Adipose tissue (tissue), 3 donors: ENCODE data around the gene CERS3. TPM values are rescaled to one million over a fixed set of nuclear protein-coding genes. Genes with fewer than 3 reads are reported as not detected.

Experiments
- H3K27ac ChIP-seq: one replicate; pipeline ENCODE4 v1.5.1; 2013; ENCODE audit warnings: low read depth, low read length
- WGBS, 3 donors: extraction: QIAGEN DNeasy Blood & Tissue Kit; methylation state at CpG; one replicate each; pipeline ENCODE4 v1.1.7; 2013; 5-methylcytosine and 5-hydroxymethylcytosine counted together
- polyA plus RNA-seq, 3 donors: library from polyadenylated mRNA; stranded (reverse); fragments of 200-250 nt; gene quantifications; one replicate each; pipeline ENCODE4 v1.2.3, GENCODE V29; 2013
- donor health status: healthy with polysubstance abuse.
- donor health status: Bipolar disorder and iron deficiency.
- donor health status: healthy.

The CERS3 gene
- polyA plus RNA-seq, 3 donors: 0.02 to 0.12 TPM; not detected in 1

DNA sequence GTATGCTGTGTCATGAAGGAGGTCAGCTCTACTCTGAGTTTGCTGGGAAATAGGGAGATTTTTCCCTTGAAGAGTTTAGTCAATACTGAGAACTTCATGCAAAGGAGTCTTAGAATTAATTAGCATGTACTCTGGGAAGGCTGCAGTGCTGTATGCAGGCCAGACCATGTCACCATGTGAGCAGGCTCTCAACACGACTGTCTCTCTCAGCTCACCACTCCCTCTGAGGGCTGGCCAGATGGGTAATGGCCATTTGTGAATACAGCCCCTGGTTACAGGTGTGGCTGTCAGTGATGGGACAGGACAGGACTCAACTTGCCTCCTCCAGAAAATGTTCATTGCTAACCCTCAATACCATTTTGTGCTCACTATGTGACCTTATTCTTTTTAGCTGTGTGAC lies 5.1 kb upstream of the CERS3 start:
- WGBS, 3 donors: 50 to 54% (median 54%) methylated on average over 1 of the region's 1 CpG
- no peak overlapping the region for H3K27ac ChIP-seq

DNA sequence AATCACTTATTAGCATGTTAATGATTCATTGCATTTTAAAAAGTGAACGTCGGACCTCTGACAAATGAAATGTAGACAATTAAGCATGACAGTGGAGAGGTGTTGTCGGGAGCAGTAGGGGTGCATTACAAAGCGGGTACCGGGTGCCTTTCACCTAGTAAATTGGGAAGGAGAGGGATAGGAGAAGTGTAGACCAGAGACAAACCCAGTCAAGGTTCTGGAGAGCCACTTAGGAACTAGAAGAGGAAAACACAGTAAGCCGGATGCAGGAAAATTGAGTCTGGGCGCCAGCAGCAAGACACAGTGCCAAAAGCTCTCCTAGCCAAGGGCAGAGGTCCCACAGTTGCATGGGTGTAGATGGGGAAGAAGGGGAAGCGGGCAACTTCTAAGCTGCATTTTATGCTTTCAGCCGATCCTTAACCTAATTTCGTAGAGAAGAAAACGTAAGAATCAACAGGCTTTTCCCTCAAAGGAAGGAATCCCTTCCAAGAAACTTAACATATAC lies 3.1 kb upstream of the CERS3 start:
- H3K27ac ChIP-seq: no peak overlapping the region
- WGBS, 3 donors: 63 to 76% (median 73%) methylated on average over 11 of the region's 11 CpGs

DNA sequence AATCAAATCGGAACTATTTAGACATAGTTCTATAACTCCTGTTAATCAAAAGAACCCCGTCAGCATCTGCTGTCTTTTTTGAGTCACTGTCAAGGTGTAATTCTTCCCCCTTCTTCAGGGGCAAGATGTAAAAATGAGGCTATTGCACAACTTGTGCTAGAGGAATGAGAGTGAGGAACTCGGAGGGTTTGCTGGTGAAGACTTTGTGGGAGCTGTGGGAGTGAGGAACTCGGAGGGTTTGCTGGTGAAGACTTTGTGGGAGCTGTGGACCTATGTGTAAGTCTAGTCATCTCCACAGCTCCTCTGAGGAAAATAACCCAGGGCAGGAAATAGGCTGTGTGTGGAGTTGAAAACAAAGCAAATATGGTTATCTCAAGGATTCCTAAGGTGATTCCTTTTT lies 2.5 kb upstream of the CERS3 start:
- WGBS, 3 donors: 73 to 79% (median 77%) methylated on average over 4 of the region's 4 CpGs
- no peak overlapping the region for H3K27ac ChIP-seq

DNA sequence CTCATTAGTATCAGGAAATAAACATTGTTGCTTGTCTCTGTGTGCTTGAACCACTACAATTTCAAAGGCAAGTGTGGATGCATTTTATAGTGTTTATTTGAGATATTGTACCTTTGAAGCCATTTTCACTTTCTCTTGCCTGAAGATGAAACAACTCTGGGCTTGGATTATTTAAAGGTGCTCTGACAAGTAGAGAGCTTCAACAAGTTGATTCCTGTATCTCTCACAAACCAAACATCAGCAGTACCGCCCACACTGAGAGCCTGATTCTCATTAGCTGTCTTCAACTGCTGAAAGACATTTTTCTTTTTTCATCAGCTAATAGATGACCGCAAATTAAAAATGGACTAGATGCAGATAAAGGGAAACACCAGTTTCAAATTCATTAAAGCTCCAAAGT lies 806 bp upstream of the CERS3 start:
- 73 to 95% (median 93%) methylated on average over 2 of the region's 2 CpGs for WGBS, 3 donors
- no peak overlapping the region for H3K27ac ChIP-seq

DNA sequence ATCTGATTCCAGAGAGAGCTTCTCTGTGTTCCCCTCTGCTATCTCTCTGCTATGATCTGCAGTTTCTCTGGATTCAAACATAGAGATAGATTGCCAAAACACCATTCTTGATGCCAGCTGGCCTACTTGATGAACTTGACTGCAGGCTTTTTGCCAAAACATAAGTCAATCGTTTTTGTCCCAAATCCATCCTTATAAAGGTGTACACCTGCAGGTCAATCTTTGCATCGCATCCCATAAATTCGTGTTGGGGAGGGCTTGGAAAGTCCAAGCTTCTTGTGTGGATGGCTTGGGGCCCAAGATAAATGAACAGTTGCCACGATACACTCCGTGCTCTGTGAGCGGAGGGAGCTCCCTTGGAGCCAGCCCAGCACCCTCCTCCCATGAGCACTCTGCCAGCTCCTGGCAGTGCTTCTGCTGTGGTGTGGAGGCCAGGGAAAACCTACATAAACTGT lies 2.7 kb downstream of the CERS3 start:
- 28 to 52% (median 45%) methylated on average over 6 of the region's 6 CpGs for WGBS, 3 donors
- H3K27ac ChIP-seq: no peak overlapping the region

DNA sequence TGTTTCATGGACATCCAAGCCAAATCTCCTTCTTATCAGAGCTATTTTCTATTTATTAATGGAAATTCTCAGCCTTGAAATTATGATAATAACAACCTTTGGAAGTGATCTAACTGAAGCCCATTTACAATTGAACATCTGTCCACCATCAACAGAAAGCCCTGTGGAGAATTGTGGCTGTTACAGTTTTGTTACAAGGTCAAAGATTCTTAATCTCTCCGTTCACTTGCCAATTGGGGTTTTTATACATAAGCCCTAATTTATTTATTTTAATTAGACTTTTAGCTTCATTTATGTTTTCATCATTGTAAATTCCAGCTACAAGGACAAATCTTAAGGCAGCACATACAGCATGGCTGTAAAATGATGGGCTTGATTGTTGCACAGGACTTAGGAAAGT lies 3.3 kb downstream of the CERS3 start:
- H3K27ac ChIP-seq: no peak overlapping the region
- 45 to 68% (median 59%) methylated on average over 1 of the region's 1 CpG for WGBS, 3 donors

DNA sequence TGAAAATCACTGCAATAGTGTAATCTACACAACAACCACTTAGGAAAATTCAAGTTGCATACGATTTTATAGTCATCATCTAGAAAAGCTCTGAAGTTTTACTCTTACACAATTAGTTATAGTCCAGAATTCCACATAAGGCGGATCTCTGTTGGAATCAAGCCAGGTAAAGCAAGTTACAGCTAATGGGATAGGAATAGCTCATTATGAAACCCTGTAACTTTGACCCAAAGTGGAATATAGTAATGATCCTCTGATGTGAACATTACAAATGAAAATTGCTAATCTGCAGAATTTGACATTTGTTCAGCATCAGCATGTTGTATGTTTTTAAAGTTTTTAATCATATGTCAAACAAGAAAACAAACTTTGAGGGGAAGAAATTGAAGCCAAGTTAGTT lies 4.4 kb downstream of the CERS3 start:
- H3K27ac ChIP-seq: no peak overlapping the region
- WGBS, 3 donors: 49 to 78% (median 60%) methylated on average over 2 of the region's 2 CpGs

DNA sequence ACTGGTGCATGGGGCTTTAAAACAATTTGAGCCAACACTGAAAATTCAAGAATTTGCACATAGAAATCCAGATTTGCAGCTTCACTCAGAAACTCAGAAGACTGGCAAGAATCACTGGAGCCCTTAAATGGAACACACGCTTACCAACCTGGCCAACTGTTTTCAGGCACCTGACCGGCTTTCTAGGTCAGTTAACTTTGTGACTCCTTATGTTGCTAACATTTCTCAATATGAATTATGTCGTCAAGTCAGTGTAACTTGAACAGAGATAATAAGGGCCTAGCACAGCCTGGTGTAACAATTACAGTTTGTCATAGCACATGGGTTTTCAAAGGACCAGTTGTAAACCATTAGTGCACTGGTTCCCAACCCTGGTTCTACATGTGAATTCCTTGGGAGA lies 6.8 kb downstream of the CERS3 start:
- H3K27ac ChIP-seq: no peak overlapping the region
- WGBS, 3 donors: 82 to 94% (median 85%) methylated on average over 3 of the region's 3 CpGs

DNA sequence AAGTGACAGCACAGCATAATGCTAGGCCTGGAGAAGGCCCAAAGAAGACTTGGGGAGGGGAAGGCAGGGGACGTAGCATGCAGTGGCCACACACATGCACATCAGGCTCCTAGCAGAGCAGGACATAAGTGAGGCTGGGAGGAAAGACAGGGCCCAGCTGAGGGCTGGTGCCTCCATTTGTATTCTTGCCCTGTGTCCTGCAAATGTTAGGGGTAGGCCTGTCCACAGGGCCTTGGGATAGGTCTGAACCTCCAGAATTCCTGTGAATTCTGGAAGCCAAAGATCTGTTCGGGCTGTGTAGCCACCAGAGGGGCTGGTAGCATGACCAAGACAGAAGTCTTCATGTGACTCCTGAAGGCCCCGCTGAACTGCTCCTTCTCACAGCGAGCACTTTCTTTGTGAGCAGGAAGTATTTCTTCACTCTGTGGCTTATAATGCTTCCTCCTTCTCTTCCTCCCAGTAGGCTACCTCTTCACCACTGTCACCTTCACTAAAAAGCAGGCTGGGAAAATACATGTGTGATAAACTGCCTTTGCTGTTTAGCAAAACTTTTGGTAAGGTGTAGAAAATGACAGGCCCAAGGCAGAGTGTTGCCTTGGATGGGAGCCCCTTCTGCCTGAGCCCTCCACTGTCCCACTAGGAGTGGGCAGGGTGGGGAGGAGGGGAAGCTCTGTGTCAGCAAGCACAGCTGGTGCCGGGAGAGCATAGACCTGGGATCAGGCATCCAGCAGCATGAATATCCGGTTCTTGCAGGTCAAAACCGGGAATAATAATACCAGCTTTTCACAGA lies 8.4 kb downstream of the CERS3 start:
- H3K27ac ChIP-seq: no peak overlapping the region
- WGBS, 3 donors: 52 to 76% (median 54%) methylated on average over 7 of the region's 7 CpGs

DNA sequence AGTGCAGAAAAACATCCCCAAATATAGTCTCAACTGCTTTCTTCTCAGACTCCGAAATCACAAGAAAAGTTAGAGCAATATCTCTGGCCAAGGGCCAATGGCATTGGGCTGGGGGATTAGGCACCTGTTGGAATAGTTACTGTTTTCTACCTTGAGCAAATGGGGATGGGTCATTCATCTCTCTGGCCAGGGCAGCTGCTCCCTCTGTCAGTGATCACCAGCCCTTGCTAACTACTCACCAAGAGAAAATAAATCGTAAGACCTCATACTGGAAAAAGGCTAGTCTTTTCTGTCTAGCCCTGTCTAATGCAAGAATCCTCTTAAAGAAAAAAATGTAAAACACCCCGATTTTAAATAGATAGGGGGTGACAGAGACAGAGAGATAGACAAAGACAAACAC lies 10.9 kb downstream of the CERS3 start:
- WGBS, 3 donors: 50 to 70% (median 62%) methylated on average over 3 of the region's 3 CpGs

DNA sequence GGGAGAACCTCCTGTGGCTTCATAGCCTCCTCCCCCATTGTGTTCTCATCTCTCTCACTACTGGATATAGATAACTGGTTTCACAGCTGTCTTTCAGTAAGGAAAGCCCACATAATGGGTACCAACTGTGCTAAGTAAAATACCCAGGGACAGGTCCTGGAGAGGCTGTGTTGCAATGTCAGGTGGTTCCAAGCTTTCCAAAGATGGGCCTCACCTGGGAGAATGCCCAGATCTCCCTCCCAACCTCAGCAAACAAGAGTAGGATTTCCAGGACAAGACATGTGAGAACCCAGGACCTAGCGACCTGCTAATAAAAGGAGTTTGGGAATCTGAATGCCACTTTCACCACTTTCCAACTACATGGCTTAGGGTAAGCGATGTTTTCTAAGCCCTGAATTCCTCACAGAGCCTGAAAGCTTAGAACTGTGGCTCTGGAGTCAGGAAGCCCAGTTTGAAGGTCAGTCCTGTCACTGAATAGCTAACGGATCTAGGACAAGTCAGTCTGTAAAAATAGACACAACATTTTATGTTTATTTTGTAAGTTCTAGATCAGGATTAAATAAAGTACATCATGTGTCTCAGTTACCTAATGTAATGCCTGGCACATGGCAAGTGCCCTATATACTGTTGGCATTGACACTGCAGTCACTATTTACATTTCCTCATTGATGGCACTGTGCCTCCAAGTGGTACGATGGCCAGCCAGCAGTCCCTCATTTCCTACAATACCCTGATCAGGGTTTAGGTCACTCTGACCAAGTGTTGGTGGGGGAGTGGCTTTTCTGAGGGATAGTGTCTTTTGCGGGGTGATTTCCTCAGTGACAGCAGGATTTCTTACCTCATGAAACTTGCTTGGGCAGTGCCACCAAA lies 11.9 kb downstream of the CERS3 start:
- H3K27ac ChIP-seq: no peak overlapping the region
- WGBS, 3 donors: 55 to 70% (median 65%) methylated on average over 5 of the region's 5 CpGs

More for the DNA sequence above, 10.9 kb downstream of the CERS3 start:
- H3K27ac ChIP-seq: no peak overlapping the region

DNA sequence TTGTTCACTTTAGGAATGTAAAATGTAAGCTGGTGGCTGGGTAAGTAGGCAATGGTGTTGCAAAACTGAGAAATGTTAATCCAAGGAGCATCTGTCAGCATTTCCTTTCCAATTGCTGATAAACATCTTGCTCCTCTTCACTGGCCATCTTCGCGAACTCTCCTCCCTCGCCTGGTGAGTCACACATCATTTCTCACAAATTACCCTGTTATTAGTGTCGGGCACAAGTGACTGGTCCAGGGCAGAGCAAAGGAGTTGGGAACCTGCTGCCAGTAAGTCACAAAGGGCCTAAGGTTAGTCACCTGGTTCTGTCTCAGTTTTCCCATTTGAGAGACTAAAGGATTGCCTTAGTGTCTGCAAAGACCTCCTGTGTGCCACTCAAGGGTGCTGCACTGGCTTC lies 13.0 kb downstream of the CERS3 start:
- 44 to 92% (median 63%) methylated on average over 4 of the region's 4 CpGs for WGBS, 3 donors
- H3K27ac ChIP-seq: no peak overlapping the region

DNA sequence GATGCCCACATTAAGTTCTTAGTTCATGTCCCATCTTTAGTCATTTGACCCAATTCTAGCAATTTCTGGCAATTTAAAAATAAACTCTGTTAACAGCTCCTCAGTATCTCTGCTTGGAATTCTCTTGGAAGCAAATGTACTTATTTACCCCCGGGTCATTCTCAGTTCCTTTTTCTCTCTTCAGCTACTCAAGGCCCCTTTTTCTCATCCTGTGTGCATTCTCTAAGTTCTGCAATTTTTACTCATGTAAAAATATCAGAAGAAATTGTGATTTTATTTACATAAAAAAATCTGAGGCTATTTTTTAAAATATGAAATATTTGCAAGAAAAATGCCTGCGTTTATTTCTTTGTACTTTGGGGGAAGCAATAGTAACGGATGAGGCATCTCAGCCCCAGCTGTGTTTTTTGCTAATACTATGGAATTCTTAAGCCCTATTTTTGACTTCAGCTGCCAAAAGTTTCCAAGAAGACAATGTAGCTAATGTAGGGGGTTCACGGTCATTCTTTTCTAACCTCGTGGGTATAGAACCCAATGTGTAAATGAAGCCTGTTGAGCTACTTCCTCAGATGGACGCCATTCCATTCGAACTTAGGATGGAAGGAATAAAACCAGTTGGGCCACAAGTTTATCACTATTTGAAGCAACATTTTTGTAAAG lies 20.0 kb downstream of the CERS3 start:
- WGBS, 3 donors: 64 to 74% (median 66%) methylated on average over 7 of the region's 7 CpGs
- H3K27ac ChIP-seq: no peak overlapping the region

DNA sequence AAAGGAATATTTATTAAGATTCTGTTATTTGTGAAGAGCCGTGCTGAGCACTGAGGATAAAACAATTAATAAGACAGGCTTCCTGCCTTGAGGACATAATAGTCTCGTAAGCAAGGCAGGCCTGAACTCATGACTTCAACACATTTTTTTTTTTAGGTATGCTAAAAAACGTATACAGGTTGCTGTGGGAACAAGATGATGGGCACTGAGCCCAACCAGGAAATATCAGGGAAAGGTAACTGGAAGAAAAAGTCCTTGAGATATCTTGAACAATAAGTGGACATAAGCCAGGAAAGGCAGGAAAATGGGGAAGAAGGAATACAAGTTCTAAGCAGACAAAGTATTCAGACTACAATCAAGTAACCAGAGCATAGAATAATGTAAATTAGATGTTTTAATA lies 26.1 kb downstream of the CERS3 start:
- no peak overlapping the region for H3K27ac ChIP-seq
- WGBS, 3 donors: 34 to 72% (median 71%) methylated on average over 3 of the region's 3 CpGs

DNA sequence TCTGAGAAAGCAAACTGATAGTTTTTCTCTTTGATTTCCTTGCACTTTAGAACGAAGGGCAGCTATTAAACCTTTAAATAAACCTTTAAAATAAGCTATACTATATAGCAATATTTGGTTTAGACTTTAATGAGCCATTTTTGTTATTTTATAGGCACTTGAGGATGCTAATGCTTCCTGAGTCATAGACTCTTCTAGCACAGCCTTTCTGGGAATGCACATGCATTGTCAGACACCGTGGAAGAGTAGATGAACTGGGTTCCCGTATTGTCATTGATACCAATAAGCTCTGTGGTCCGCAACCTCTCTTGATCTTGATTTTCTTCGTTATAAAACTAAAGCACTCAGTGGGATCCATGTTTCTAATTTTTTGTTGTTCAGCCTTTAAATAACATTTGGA lies 27.6 kb downstream of the CERS3 start:
- WGBS, 3 donors: 76 to 83% (median 82%) methylated on average over 5 of the region's 5 CpGs
- H3K27ac ChIP-seq: no peak overlapping the region

DNA sequence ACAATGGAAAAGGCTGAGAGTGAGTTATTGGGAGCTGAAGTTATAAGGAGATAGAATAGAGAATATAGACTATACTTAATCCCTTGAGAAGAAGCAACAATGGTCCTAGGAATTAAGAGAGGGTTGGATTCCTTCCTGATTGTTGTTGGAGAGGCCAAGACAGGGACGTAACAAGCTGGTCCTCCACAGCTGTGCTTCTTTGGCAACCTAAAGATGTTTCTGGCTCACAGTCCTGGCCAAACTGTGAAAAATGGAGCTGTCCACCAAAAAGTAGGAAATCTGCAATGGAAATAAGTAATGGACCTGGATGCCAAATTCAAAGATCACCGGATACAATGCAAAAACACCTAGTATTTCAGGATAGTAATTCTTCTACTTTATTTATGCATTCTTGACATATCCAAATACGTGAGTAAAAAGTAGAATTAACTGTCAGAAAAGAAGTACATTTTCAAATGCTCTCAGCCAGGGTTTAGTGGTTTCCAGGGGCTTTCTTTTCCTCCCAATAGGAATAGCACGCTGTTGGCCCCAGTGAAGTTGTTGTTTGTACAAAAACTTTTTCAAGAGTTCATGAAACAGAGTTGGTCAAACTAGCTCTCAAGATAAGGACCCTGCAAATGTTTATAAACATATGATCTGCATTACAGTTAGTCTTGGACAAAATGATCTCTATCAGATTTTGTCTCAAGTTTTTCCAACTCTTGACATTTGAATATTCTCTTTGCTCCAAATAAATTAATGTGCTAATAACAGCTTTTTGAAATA lies 28.3 kb downstream of the CERS3 start:
- WGBS, 3 donors: 38 to 69% (median 56%) methylated on average over 4 of the region's 4 CpGs
- H3K27ac ChIP-seq: no peak overlapping the region

DNA sequence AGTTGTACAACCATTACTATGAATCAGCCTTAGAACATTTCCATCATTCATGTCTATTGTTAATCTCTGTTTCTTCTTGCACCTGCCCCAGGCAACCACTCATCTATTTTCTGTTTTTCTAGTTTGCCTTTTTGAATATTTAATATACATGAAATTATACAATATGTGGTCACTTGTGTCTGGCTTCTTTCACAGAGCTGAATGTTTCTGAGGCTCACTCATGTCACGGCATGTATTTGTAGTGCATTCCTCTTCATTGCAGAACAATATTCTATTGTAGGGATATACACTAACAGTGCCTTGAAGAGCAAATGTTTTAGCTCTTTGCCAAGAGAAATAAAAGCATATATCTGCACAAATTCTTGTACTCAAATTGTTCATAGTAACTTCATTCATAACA lies 32.9 kb downstream of the CERS3 start:
- WGBS, 3 donors: 83 to 94% (median 85%) methylated on average over 1 of the region's 1 CpG
- H3K27ac ChIP-seq: no peak overlapping the region

DNA sequence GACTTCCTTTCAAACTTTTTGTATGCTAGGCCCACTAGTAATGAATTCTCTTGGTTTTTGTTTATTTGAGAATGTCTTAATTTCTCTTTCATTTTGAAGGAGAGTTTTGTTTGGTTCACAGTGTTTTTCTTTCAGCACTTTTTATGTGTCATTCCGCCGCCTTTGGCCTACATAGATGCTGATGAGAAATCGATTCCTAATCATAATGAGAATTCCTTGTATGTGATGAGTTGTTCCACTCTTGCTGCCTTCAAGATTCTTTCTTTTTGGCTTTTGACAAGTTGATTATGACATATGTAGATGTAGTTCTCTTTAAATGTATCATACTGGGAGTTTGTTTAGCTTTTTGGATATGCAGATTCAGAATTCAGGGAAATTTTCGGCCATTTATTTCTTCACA lies 35.5 kb downstream of the CERS3 start:
- WGBS, 3 donors: 86 to 98% (median 94%) methylated on average over 4 of the region's 4 CpGs
- H3K27ac ChIP-seq: no peak overlapping the region
